Natural killer cell treated with Interleukin-12 subunit alpha and Interleukin-12 subunit beta and Interleukin-15 and Interleukin-18, amount 100 ng/mL, for 72 hours (primary cell): ENCODE measurements around the gene S100A7. TPM values are rescaled to one million over a fixed set of nuclear protein-coding genes. Genes with fewer than 3 reads are reported as not detected.
"Not testable (repeated sequence)": the region's sequence is repeated elsewhere in the genome, so short reads cannot be mapped to it uniquely, and the experiment has no call there.

ENCODE experiments used
- ATAC-seq, 2 donors: fragments of 150-1000 bp; cut with Tn5 transposase in 1 of 2; sonication (Bioruptor Pico), chemical (Tn5 transposase) in 1 of 2; 2 replicates each; pipeline ENCODE4 v1.10.0; 2021
- DNase-seq: peaks from one replicate; pipeline ENCODE4 v3.0.0; 2022; ENCODE audit warnings: low spot score
- H3K27ac Mint-ChIP-seq, 2 donors: 1 replicate in 1 of 2; 2 replicates in 1 of 2; pipeline ENCODE4 v1.8.0; 2022; ENCODE audit warnings: mixed read lengths in 2 of 2, mild to moderate bottlenecking in 1 of 2, moderate library complexity in 1 of 2
- H3K27me3 Mint-ChIP-seq, 2 donors: 1 replicate in 1 of 2; 2 replicates in 1 of 2; pipeline ENCODE4 v1.8.0; 2022; ENCODE audit warnings: mixed read lengths in 2 of 2
- H3K36me3 Mint-ChIP-seq: one replicate; pipeline ENCODE4 v1.8.0; 2022; ENCODE audit warnings: mixed read lengths
- H3K4me1 Mint-ChIP-seq, 2 donors: 1 replicate in 1 of 2; 2 replicates in 1 of 2; pipeline ENCODE4 v1.8.0; 2022; ENCODE audit warnings: low read depth in 2 of 2, mixed read lengths in 2 of 2, mild to moderate bottlenecking in 1 of 2
- H3K4me3 Mint-ChIP-seq: one replicate; pipeline ENCODE4 v1.8.0; 2022; ENCODE audit warnings: mixed read lengths
- H3K9me3 Mint-ChIP-seq: 2 replicates; pipeline ENCODE4 v1.8.0; 2022; ENCODE audit warnings: mixed read lengths
- total RNA-seq, 2 donors: library from RNA; stranded (reverse); gene quantifications; one replicate each; pipeline ENCODE4 v1.2.3, GENCODE V29; 2022

S100A7 gene
- total RNA-seq, 2 donors from 2014 or later = not detected

DNA sequence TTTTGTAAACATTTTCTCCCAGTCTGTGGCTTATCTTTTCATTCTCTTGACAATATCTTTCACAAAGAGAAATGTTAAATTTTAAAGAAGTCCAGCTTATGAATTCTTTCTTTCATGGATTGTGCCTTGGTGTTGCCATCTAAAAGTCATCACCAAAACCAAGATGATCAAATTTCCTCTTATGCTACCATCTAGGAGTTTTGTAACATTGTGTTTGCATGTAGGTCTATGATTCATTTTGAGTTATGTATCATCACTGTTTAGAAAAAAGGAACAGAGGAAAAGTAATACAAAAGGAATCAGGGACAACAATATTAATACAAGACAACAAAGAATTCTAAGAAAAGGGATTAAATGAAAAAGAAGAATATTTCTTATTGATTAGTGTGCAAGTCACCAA is 2.3 kb upstream of the S100A7 start:
- not testable (repeated sequence) for H3K4me3 Mint-ChIP-seq, DNase-seq, H3K27ac Mint-ChIP-seq, H3K4me1 Mint-ChIP-seq, H3K36me3 Mint-ChIP-seq, ATAC-seq, H3K9me3 Mint-ChIP-seq
- H3K27me3 Mint-ChIP-seq = peaks cover 12 to 31% of the 10 kb centered on the region in 2 donors

DNA sequence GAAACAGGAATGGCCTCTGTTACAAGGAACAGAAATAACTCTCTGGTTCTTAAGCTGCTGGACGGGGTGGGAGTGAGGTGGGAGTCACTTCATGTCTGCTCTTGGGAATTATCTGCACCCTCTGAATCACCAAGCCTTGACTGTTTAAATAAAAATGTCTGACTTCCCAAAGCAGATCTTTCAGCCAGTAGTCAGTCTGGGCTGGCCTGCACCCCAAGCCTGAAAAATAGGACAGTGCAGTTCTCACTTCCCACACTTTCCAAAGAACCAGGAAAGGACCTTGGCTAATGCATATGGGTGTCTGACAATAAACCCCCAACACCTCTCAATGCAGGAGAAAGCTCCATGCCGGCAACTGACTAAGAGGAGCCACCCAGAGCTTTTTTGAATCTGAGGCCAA is 796 bp downstream of the S100A7 start:
- ATAC-seq = no peak
- Mint-ChIP-seq H3K9me3 (no peaks in the 10 kb centered on the region), H3K4me1 (no peaks in the 10 kb centered on the region), H3K27ac (no peak overlapping the region), H3K36me3 (no peaks in the 10 kb centered on the region), H3K27me3 (peaks cover 28 to 40% of the 10 kb centered on the region in 2 donors), H3K4me3 (no peak overlapping the region)
- DNase-seq = no peak

DNA sequence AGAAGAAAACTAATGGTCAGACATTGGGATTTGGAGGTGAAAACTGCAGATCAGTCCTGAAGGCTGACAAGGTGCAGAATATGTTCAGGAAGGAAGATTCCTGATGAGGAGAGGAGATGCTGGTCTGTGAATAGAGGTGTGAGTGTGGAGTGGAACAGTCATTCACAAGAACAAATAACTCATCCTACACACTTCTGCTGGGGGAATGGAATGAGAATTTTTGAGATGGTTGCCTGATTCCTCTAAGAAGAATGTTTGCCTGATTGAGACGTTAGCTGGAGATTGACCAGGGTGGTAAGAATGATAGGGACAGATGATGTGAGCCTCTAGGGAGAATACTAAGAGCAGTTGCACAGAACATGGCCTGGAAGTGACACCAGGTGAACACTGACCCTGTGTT is 4.1 kb downstream of the S100A7 start:
- ATAC-seq (no peak), DNase-seq (no peak)
- Mint-ChIP-seq H3K4me3 (no peak overlapping the region), H3K36me3 (no peaks in the 10 kb centered on the region), H3K27ac (no peak overlapping the region), H3K4me1 (no peaks in the 10 kb centered on the region), H3K27me3 (peaks cover 32 to 38% of the 10 kb centered on the region in 2 donors), H3K9me3 (no peaks in the 10 kb centered on the region)

DNA sequence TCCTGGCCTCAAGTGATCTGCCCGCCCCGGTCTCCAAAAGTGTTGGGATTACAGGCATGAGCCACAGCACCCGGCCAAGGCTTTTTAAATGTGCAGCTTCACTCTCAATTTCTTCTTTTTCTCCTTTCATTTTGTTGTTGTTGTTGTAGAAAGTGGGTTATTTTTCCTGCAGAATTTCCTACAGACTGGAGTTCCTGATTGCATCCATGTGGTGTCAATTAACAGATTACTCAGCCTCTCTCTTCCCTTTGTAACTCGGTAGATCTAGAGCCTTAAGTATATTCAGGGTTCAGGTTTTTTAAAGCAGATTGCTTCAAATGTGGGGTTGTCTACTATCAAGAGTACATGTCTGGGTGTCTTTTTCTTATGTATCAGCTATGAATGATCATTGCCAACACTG is 11.6 kb downstream of the S100A7 start:
- not testable (repeated sequence) for ATAC-seq, H3K9me3 Mint-ChIP-seq, H3K4me3 Mint-ChIP-seq, H3K4me1 Mint-ChIP-seq, DNase-seq, H3K36me3 Mint-ChIP-seq, H3K27ac Mint-ChIP-seq
- H3K27me3 Mint-ChIP-seq = peaks cover 35 to 52% of the 10 kb centered on the region in 2 donors

DNA sequence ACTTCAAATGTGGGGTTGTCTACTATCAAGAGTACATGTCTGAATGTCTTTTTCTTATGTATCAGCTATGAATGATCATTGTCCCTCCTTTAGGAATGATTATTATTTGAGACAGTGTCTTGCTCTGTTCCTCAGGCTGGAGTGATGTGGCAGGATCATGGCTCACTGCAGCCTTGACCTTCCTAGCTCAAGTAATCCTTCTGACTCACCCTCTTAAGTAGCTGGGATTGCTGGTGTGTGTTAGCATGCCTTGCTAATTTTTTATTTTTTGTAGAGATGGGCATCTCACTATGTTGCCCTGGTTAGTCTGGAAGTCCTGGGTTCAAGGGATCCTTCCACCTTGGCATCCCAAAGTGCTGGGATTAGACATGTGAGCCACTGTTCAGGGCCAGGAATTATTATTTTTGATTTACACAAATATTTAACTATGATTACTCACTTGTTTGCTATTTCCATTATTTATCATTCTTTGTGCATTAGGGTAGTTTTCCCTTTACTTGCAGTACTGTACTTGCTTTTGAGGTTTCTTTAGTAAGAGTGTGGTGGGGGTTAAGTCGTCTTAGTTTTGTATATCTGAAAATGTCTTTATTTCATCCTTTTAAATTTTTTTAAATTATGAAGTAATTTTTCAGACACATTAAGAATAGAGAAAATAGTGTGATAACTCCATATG is 12.8 kb downstream of the S100A7 start:
- Mint-ChIP-seq H3K9me3 (no peaks in the 10 kb centered on the region), H3K4me3 (no peak overlapping the region), H3K27ac (no peak overlapping the region), H3K27me3 (peaks cover 32 to 53% of the 10 kb centered on the region in 2 donors), H3K36me3 (no peaks in the 10 kb centered on the region), H3K4me1 (no peaks in the 10 kb centered on the region)
- ATAC-seq (no peak), DNase-seq (no peak)

DNA sequence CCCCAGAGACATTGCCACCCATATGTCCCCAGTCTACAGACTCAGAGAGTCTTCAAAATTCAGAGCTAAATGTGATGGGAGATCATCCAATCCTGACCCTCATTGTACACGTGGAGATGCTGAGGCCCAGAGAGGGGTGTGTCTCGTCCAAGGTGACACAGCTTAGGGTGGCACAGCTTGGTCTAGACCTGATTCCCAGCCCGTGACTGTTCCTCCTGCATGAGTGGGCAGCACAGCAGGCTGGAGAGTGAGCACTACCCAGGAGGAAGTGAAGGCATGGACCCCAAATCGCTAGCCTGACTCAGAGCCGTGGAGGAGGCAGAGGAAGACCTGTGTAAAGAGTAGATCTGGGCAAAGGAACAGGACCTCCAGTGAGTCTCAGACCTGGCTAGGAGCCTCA is 16.4 kb downstream of the S100A7 start:
- peaks cover 30 to 40% of the 10 kb centered on the region in 2 donors for H3K27me3 Mint-ChIP-seq
- no peak overlapping the region for H3K4me3 Mint-ChIP-seq
- no peaks in the 10 kb centered on the region for H3K4me1 Mint-ChIP-seq
- H3K36me3 Mint-ChIP-seq = no peaks in the 10 kb centered on the region
- H3K27ac Mint-ChIP-seq = no peak overlapping the region
- no peaks in the 10 kb centered on the region for H3K9me3 Mint-ChIP-seq
- no peak for DNase-seq
- peak in 1 of 2 donors; percentile 4 for ATAC-seq

DNA sequence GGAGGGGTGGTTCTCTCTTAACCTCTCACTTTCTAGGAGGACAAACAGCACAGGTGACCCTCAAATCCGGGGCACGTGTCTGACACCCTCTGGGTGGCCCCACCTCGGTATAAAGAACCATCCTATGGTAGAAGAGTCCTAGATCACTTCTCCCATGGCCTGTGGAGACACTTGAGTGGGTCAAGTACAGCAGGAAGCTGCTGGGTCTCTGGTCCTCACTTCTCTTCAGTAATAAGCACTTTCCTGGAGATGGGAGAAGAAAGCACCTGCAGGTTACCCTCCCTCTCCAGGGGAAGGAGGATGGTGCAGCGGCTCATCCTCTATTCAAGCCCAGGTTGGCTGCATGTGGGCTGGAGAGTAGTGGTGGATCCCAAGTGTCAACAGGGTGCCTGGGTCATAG is 17.0 kb downstream of the S100A7 start:
- Mint-ChIP-seq H3K4me1 (no peaks in the 10 kb centered on the region), H3K9me3 (no peaks in the 10 kb centered on the region), H3K27ac (no peak overlapping the region), H3K27me3 (peaks cover 28 to 35% of the 10 kb centered on the region in 2 donors), H3K36me3 (no peaks in the 10 kb centered on the region), H3K4me3 (no peak overlapping the region)
- DNase-seq (no peak), ATAC-seq (peak in 1 of 2 donors; percentile 18)

DNA sequence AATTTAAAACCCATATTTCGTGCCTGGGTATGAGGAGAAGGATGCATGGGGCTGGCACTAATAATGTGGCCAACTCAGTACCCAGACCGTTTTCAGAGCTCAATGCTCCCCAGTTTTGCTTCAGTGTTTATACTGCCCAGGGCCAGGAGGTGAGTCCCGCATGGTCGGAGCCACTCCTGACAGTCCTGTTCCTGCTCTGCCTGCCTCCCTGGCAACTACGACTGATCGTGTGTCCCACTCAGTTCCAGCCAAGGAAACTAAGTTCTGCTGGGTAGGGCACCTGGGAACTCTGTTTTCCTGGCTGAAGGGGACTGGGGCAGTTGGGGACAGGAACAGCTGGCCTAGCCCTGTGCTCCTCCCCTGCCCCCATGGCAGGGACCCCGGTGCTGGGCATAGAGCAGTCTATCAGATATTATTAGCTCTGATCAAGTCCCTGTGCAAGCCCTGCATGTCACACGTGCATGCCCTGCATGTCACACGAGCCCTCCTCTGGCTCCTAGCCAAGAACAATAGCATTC is 19.2 kb downstream of the S100A7 start:
- peaks cover 27 to 39% of the 10 kb centered on the region in 2 donors for H3K27me3 Mint-ChIP-seq
- H3K4me3 Mint-ChIP-seq = no peak overlapping the region
- no peak overlapping the region for H3K27ac Mint-ChIP-seq
- H3K4me1 Mint-ChIP-seq = no peaks in the 10 kb centered on the region
- no peaks in the 10 kb centered on the region for H3K36me3 Mint-ChIP-seq
- no peak for ATAC-seq
- no peak for DNase-seq
- no peaks in the 10 kb centered on the region for H3K9me3 Mint-ChIP-seq

DNA sequence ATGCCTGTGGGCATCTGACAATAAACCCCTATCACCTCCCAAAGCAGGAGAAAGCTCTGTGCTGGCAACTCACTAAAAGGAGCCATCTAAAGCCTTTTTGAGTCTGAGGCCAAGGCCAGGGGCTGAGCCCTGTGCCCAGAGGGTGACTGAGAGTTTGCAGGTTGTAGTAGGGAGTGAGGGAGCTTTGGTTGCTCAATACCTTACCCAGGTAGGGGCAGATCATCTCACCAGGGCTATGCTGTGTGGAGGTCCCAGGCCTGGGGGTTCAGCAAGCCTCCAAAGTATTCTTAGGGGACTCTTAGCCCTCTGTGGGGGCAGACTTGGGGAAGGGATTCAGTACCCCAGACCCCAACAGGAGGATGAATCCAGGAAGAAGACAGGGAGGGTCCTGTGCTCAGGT is 21.2 kb downstream of the S100A7 start:
- Mint-ChIP-seq H3K27ac (no peak overlapping the region), H3K27me3 (peaks cover 18 to 26% of the 10 kb centered on the region in 2 donors), H3K36me3 (no peaks in the 10 kb centered on the region), H3K4me1 (no peaks in the 10 kb centered on the region), H3K9me3 (no peaks in the 10 kb centered on the region), H3K4me3 (no peak overlapping the region)
- ATAC-seq (no peak), DNase-seq (no peak)

DNA sequence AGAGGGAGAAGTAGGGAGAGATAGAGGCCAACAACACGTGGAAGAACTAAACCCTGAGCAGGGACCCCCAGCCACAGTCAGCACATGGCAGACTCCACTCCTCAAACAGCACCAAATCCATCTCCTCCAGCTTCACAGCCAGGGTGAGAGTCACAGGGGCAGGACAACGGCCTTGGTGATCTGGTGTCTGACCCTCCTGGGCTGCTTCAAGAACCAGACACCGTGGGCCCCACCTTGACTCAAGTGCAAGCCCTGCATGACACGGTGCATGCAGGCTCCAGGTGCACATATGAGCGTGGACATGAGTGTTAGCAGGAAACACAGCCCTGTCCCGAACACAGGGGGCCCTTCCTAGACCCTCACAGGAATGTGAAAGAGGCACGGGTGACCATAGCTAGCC is 21.9 kb downstream of the S100A7 start:
- no peaks in the 10 kb centered on the region for H3K9me3 Mint-ChIP-seq
- DNase-seq (no peak), ATAC-seq (peak in 1 of 2 donors; percentile 21)
- H3K27ac Mint-ChIP-seq = no peak overlapping the region
- H3K36me3 Mint-ChIP-seq = no peaks in the 10 kb centered on the region
- H3K27me3 Mint-ChIP-seq = peaks cover 14 to 21% of the 10 kb centered on the region in 2 donors
- H3K4me1 Mint-ChIP-seq = no peaks in the 10 kb centered on the region
- H3K4me3 Mint-ChIP-seq = no peak overlapping the region

DNA sequence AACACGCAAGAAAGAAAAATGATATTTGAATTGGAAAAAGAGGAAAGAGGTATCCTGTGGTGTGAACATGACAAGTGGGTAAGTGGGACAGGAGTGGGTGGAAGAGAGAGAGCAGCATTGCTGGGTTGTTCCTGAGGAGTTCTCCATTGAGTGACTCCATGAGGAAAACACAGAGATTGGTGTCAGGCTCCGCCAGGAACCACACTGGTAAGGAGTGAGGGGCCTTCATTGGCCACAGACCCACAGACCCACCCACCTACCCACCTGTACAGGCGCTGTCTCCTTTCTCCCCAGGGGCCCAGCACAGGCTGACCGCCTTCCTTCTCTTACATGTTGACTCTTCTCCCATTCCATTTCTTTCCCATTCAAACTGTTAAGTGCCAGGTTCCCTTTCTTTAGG is 23.2 kb downstream of the S100A7 start:
- no peaks in the 10 kb centered on the region for H3K36me3 Mint-ChIP-seq
- H3K27me3 Mint-ChIP-seq = peaks cover 17 to 21% of the 10 kb centered on the region in 2 donors
- ATAC-seq (no peak), DNase-seq (no peak)
- H3K4me1 Mint-ChIP-seq = no peaks in the 10 kb centered on the region
- H3K9me3 Mint-ChIP-seq = no peaks in the 10 kb centered on the region
- H3K4me3 Mint-ChIP-seq = no peak overlapping the region
- no peak overlapping the region for H3K27ac Mint-ChIP-seq

DNA sequence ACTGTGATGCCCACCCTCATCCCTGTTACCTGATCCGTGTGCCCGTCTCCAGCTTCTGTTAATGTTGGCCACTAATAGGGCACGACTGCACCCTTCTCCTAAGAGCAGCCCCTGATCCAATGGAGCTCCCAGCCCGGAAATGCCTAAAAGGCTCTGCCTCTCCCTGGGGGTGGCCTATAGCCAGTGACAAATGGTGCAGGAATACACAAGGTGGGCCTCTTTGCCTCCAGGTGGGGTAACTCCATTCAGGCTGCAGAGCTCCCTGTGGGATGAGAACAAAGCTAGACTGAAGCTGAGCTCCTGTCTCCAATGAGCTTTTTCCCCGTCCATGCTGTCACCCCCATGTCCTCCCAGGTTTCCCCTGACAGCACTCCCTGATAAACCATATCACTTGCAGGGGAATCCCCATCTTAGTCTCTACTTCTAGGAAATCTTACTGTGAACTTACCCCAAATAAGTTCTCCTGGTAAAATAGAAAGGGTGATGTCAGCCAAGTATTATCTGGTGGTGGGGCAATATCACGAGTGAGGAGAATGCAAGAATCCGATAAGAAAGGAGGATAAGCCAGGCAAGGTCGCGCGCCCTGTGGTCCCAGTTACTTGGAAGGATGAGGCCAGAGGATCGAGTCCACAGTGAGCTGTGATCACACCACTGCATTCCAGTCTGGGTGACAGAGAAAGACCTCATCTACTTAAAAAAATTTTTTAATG is 25.6 kb downstream of the S100A7 start:
- Mint-ChIP-seq H3K27me3 (peaks cover 14 to 15% of the 10 kb centered on the region in 2 donors), H3K4me3 (no peak overlapping the region), H3K4me1 (no peaks in the 10 kb centered on the region), H3K27ac (no peak overlapping the region), H3K36me3 (no peaks in the 10 kb centered on the region), H3K9me3 (no peaks in the 10 kb centered on the region)
- no peak for ATAC-seq
- no peak for DNase-seq

DNA sequence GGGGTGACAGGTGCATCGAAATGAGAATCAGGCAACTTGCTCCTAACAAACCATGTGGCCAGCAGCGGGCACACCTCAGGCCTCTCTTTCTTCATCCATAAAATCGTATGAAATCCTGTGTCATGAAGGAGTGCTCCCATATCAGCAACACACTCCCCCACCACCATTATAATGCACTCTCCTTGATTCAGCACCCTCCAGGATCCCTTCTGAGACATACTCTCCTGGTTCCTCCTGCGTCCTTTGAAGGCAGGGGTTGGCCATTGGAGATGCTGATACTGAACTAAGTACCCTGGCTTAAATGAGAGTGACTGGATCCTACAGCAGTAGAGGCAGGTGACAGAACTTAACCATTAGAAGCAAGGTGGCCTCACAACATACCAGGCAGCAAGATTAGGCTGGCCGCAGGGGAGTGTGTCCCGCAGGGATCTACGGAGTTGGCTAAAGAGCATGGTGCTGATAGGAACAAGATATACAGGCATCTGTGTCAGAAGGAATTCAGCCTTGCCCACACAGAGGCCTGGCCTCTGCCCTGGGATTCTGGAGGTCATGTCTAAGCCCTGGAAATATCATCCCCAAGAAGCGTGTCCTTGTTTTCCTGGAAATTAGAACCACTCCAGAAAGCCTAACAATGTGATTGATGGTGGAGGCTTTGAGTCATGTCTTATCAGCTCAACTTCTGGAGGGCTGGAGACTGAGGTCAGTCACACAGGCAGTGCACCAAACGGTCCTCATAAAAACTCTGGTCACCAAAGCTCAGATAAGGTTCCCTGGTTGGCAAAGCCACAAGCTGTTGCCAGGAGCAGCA is 27.4 kb downstream of the S100A7 start:
- Mint-ChIP-seq H3K27me3 (peaks cover 11 to 14% of the 10 kb centered on the region in 2 donors), H3K36me3 (no peaks in the 10 kb centered on the region), H3K4me3 (no peak overlapping the region), H3K27ac (no peak overlapping the region), H3K9me3 (no peaks in the 10 kb centered on the region), H3K4me1 (no peaks in the 10 kb centered on the region)
- no peak for ATAC-seq
- DNase-seq = no peak

DNA sequence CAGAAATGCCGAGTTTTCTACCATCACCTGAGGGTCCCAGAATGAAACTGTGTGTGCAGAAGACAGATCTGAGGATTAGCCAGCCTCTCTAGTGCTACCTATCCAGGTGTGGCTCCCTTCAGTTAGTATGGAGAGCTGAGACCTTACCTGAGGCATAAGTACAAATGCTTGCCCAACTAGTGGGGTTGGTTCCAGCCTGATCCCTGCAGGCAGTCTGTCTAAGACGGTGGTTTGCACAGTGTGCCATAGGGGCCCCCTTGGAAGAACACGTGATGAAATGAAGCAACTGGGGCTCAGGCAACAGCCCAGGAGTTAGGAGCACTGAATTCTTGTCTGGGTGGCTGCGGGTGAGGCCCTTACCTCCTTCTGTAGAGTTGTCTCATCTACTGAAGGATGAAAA is 28.5 kb downstream of the S100A7 start:
- Mint-ChIP-seq H3K27ac (no peak overlapping the region), H3K27me3 (peaks cover 8 to 19% of the 10 kb centered on the region in 2 donors), H3K36me3 (no peaks in the 10 kb centered on the region), H3K4me1 (no peaks in the 10 kb centered on the region), H3K9me3 (no peaks in the 10 kb centered on the region), H3K4me3 (no peak overlapping the region)
- ATAC-seq (no peak), DNase-seq (no peak)
